CD8-positive, alpha-beta memory T cell (primary cell): ENCODE measurements around the gene IDH3A. TPM values are rescaled to one million over a fixed set of nuclear protein-coding genes. Genes with fewer than 3 reads are reported as not detected.
A peak's percentile ranks its signal among the peaks of the same experiment; 100 is the strongest.
"Not testable (repeated sequence)": the region's sequence is repeated elsewhere in the genome, so short reads cannot be mapped to it uniquely, and the experiment has no call there.

ENCODE experiments used
- CTCF ChIA-PET: fragments of 350-600 bp; sonication (Branson Sonifier 250); formaldehyde crosslinking; loops from one replicate; lab custom pipeline; 2021; ENCODE audit warnings: antibody characterized with exemption; lab: Charles Lee
- POLR2A ChIA-PET: fragments of 350-600 bp; sonication (Branson Sonifier 250); formaldehyde crosslinking; loops from one replicate; lab custom pipeline; 2021; ENCODE audit warnings: antibody characterized with exemption; lab: Charles Lee
- DNase-seq, 5 donors: peaks; one replicate each; pipeline versions ENCODE4 v3.0.0 to v3.0.0-alpha.2; 2020 to 2022; ENCODE audit warnings: mixed read lengths in 1 of 5
- H3K27ac ChIP-seq: one replicate; pipeline ENCODE4 v1.7.0; 2013; ENCODE audit warnings: low read depth, mild to moderate bottlenecking, low read length, moderate library complexity
- H3K27me3 ChIP-seq: 2 replicates; pipeline ENCODE4 v1.7.0; 2013; ENCODE audit warnings: low read length, mild to moderate bottlenecking; ENCODE audit not compliant: insufficient read depth, poor library complexity, severe bottlenecking
- H3K36me3 ChIP-seq: 2 replicates; pipeline ENCODE4 v1.7.0; 2013; ENCODE audit warnings: mild to moderate bottlenecking, low read length, moderate library complexity; ENCODE audit not compliant: insufficient read depth
- H3K4me1 ChIP-seq: 2 replicates; pipeline ENCODE4 v1.7.0; 2013; ENCODE audit warnings: mild to moderate bottlenecking, low read length, moderate library complexity; ENCODE audit not compliant: insufficient read depth
- H3K4me3 ChIP-seq: 2 replicates; pipeline ENCODE4 v1.7.0; 2013; ENCODE audit warnings: mild to moderate bottlenecking, low read length
- H3K9me3 ChIP-seq: 2 replicates; pipeline ENCODE4 v1.7.0; 2013; ENCODE audit warnings: mild to moderate bottlenecking, low read length
- H3K27ac Mint-ChIP-seq, 8 donors: one replicate each; pipeline ENCODE4 v1.8.0; 2020 to 2021; ENCODE audit warnings: mixed read lengths in 8 of 8, mild to moderate bottlenecking in 6 of 8, inconsistent platforms in 3 of 8, moderate library complexity in 3 of 8
- H3K27me3 Mint-ChIP-seq, 2 donors: one replicate each; pipeline ENCODE4 v1.8.0; 2020 to 2021; ENCODE audit warnings: mixed read lengths in 2 of 2, mild to moderate bottlenecking in 1 of 2, moderate library complexity in 1 of 2
- H3K36me3 Mint-ChIP-seq, 3 donors: one replicate each; pipeline ENCODE4 v1.8.0; 2020 to 2021; ENCODE audit warnings: mixed read lengths in 3 of 3, inconsistent platforms in 1 of 3, mild to moderate bottlenecking in 1 of 3
- H3K4me1 Mint-ChIP-seq, 3 donors: one replicate each; pipeline ENCODE4 v1.8.0; 2020 to 2021; ENCODE audit warnings: mixed read lengths in 3 of 3, inconsistent platforms in 1 of 3, mild to moderate bottlenecking in 1 of 3
- H3K4me3 Mint-ChIP-seq, 7 donors: one replicate each; pipeline ENCODE4 v1.8.0; 2020 to 2021; ENCODE audit warnings: mixed read lengths in 7 of 7, mild to moderate bottlenecking in 6 of 7, moderate library complexity in 4 of 7, inconsistent platforms in 2 of 7
- H3K9me3 Mint-ChIP-seq, 5 donors: one replicate each; pipeline ENCODE4 v1.8.0; 2020 to 2022; ENCODE audit warnings: mixed read lengths in 5 of 5, mild to moderate bottlenecking in 3 of 5, moderate library complexity in 2 of 5, inconsistent platforms in 1 of 5
- polyA plus RNA-seq: library from polyadenylated mRNA; unstranded; fragments of 300-500 nt; fragmentation: Illumina TruSeq; gene quantifications from one replicate; pipeline ENCODE4 v1.2.3, GENCODE V29; 2021
- total RNA-seq, 2 experiments: library from RNA; stranded (reverse); gene quantifications; one replicate each; pipeline ENCODE4 v1.2.3, GENCODE V29; 2021

IDH3A gene
- total and polyA plus RNA-seq, 3 experiments from 2014 or later: 44.3 to 151 (median 134) TPM

- Mint-ChIP-seq H3K27ac (peak overlapping the region in 1 of 8 donors; percentile 51), H3K27me3 (peaks cover 0 to 3% of the 10 kb centered on the region in 2 donors), H3K4me3 (peak overlapping the region in 1 of 7 donors; percentile 88), H3K36me3 (peaks cover 3 to 9% (median 4%) of the 10 kb centered on the region in 3 donors), H3K9me3 (no peaks in the 10 kb centered on the region), H3K4me1 (peaks cover 26 to 37% (median 34%) of the 10 kb centered on the region in 3 donors)
- ChIA-PET CTCF (interaction anchor here (4.1 kb wide), 1 partner anchor 16 kb away, joined by 17 read pairs; the partner anchor contains the start of gene CIB2), POLR2A (no interaction called here)
- H3K36me3 ChIP-seq: no peaks in the 10 kb centered on the region
- H3K27me3 ChIP-seq: no peaks in the 10 kb centered on the region
- DNase-seq: no peak
- H3K4me1 ChIP-seq: peaks cover 22% of the 10 kb centered on the region
- H3K4me3 ChIP-seq: no peak overlapping the region
- H3K27ac ChIP-seq: no peak overlapping the region
- H3K9me3 ChIP-seq: no peaks in the 10 kb centered on the region
Observed at GRCh38 chr15:78146425-78147154, 2.6 kb upstream of the IDH3A start.

- no peaks in the 10 kb centered on the region for H3K9me3 ChIP-seq
- ChIA-PET POLR2A (no interaction called here), CTCF (interaction anchor here (0.8 to 4.1 kb wide), 2 partner anchors 17 to 48 kb away, joined by 3 to 17 read pairs; partner anchors contain the start of gene CIB2)
- Mint-ChIP-seq H3K4me3 (peak overlapping the region; percentile 22 to 92 (median 64)), H3K27me3 (peaks cover 0 to 3% of the 10 kb centered on the region in 2 donors), H3K36me3 (peaks cover 3 to 10% (median 4%) of the 10 kb centered on the region in 3 donors), H3K27ac (peak overlapping the region in 4 of 8 donors; percentile 12 to 77 (median 48)), H3K4me1 (peaks cover 27 to 39% (median 35%) of the 10 kb centered on the region in 3 donors), H3K9me3 (no peaks in the 10 kb centered on the region)
- H3K27me3 ChIP-seq: no peaks in the 10 kb centered on the region
- H3K4me1 ChIP-seq: peaks cover 22% of the 10 kb centered on the region
- no peak for DNase-seq
- H3K27ac ChIP-seq: no peak overlapping the region
- H3K36me3 ChIP-seq: no peaks in the 10 kb centered on the region
- no peak overlapping the region for H3K4me3 ChIP-seq
Observed at GRCh38 chr15:78147566-78147965, 1.6 kb upstream of the IDH3A start.

- Histone ChIP-seq H3K27ac (peak overlapping the region; percentile 68), H3K4me1 (peaks cover 30% of the 10 kb centered on the region), H3K36me3 (no peaks in the 10 kb centered on the region), H3K9me3 (no peaks in the 10 kb centered on the region), H3K4me3 (peak overlapping the region; percentile 74), H3K27me3 (no peaks in the 10 kb centered on the region)
- Mint-ChIP-seq H3K4me3 (peak overlapping the region; percentile 88 to 97 (median 93)), H3K27ac (peak overlapping the region; percentile 75 to 96 (median 90)), H3K9me3 (no peaks in the 10 kb centered on the region), H3K36me3 (peaks cover 0 to 16% (median 0%) of the 10 kb centered on the region in 3 donors), H3K4me1 (peaks cover 35 to 48% (median 44%) of the 10 kb centered on the region in 3 donors), H3K27me3 (peaks cover 0 to 3% of the 10 kb centered on the region in 2 donors)
- no peak for DNase-seq
- ChIA-PET POLR2A (interaction anchor here (0.7 to 1.5 kb wide), 6 partner anchors 9 to 1216 kb away, joined by 3 to 6 read pairs (median 5); partner anchors contain the start of genes IREB2 and SKIC8), CTCF (interaction anchor here (0.8 to 4.1 kb wide), 4 partner anchors 10 to 91 kb away, joined by 3 to 17 read pairs (median 4); partner anchors contain the start of gene CIB2)
Observed at GRCh38 chr15:78148392-78149067, 632 bp upstream of the IDH3A start.

GRCh38 chr15:78149805-78150751 is 916 bp downstream of the IDH3A start:
- POLR2A ChIA-PET: interaction anchor here (0.5 to 0.6 kb wide), 2 partner anchors 23 to 73 kb away, joined by 3 read pairs; partner anchors contain the start of gene TBC1D2B
- H3K36me3 ChIP-seq: no peaks in the 10 kb centered on the region

GRCh38 chr15:78151075-78151474 is 1.9 kb downstream of the IDH3A start:
- Mint-ChIP-seq H3K27ac (peak overlapping the region in 4 of 8 donors; percentile 22 to 92 (median 76)), H3K4me3 (peak overlapping the region; percentile 61 to 95 (median 92)), H3K4me1 (peaks cover 37 to 52% (median 44%) of the 10 kb centered on the region in 3 donors), H3K36me3 (peaks cover 0 to 27% (median 0%) of the 10 kb centered on the region in 3 donors)
- H3K27me3 Mint-ChIP-seq, DNase-seq, H3K4me3 ChIP-seq, H3K36me3 ChIP-seq, H3K27me3 ChIP-seq, H3K9me3 ChIP-seq, H3K9me3 Mint-ChIP-seq, H3K27ac ChIP-seq: not testable (repeated sequence)
- H3K4me1 ChIP-seq: peaks cover 30% of the 10 kb centered on the region
- POLR2A ChIA-PET: interaction anchor here (0.5 kb wide), 1 partner anchor 22 kb away, joined by 3 read pairs; no protein-coding TSS in a partner anchor
- CTCF ChIA-PET: interaction anchor here (4.1 kb wide), 1 partner anchor 20 kb away, joined by 17 read pairs; the partner anchor contains the start of gene CIB2

More at GRCh38 chr15:78149805-78150751, 916 bp downstream of the IDH3A start:
- Histone ChIP-seq H3K4me1 (peaks cover 30% of the 10 kb centered on the region), H3K27ac (peak overlapping the region; percentile 54), H3K4me3 (peak overlapping the region; percentile 70), H3K9me3 (no peaks in the 10 kb centered on the region), H3K27me3 (no peaks in the 10 kb centered on the region)
- Mint-ChIP-seq H3K36me3 (peaks cover 0 to 19% (median 0%) of the 10 kb centered on the region in 3 donors), H3K27me3 (peaks cover 0 to 3% of the 10 kb centered on the region in 2 donors), H3K4me1 (peaks cover 37 to 51% (median 44%) of the 10 kb centered on the region in 3 donors), H3K9me3 (no peaks in the 10 kb centered on the region), H3K4me3 (peak overlapping the region; percentile 87 to 98 (median 94)), H3K27ac (peak overlapping the region; percentile 2 to 99 (median 86))
- no peak for DNase-seq
- CTCF ChIA-PET: interaction anchor here (1.0 to 4.1 kb wide), 5 partner anchors 15 to 90 kb away, joined by 3 to 17 read pairs (median 4); partner anchors contain the start of gene CIB2

GRCh38 chr15:78154955-78155354 is 5.8 kb downstream of the IDH3A start:
- CTCF ChIA-PET: interaction anchor here (0.8 to 2.1 kb wide), 2 partner anchors 23 to 40 kb away, joined by 3 to 7 read pairs; no protein-coding TSS in a partner anchor
- DNase-seq: no peak
- Mint-ChIP-seq H3K27me3 (no peaks in the 10 kb centered on the region), H3K27ac (peak overlapping the region in 1 of 8 donors; percentile 75), H3K4me3 (no peak overlapping the region), H3K36me3 (peaks cover 0 to 52% (median 4%) of the 10 kb centered on the region in 3 donors), H3K9me3 (no peaks in the 10 kb centered on the region), H3K4me1 (peaks cover 22 to 32% (median 24%) of the 10 kb centered on the region in 3 donors)
- H3K27me3 ChIP-seq: no peaks in the 10 kb centered on the region
- H3K4me1 ChIP-seq: peaks cover 19% of the 10 kb centered on the region
- no peak overlapping the region for H3K4me3 ChIP-seq
- POLR2A ChIA-PET: no interaction called here
- no peaks in the 10 kb centered on the region for H3K36me3 ChIP-seq
- no peak overlapping the region for H3K27ac ChIP-seq
- H3K9me3 ChIP-seq: no peaks in the 10 kb centered on the region
